ENCODE measurements around the gene RBM28.

The RBM28 gene

DNA sequence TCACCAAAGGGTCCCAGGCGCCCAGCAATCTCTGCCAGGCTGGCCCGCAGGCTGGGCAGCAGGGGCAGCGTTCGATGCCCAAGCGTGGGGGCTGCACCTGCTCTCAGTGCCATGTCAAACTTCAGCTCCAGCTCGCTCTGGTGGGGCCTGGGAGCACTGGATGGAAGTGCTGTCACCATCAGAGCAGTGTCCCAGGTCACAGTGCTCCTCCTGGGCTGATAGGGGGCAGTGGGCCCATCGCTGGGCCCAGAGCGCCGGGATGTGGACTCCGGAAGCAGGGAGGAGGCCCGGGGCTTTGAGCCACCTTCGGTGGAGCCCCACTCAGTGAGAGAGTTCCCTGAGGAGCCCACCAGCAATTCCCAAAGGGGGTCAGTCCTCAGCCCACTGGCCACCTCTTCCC lies 15.6 kb upstream of the RBM28 start:
- H3K9me3 ChIP-seq (ENCODE audit: control insufficient read depth in 2 of 2, low read length in 2 of 2), result no peaks in the 10 kb centered on the region
- H3K27me3 ChIP-seq (ENCODE audit: control insufficient read depth in 1 of 2, insufficient read depth in 2 of 2, low read length in 2 of 2), result peaks cover 7% of the 10 kb centered on the region in 2 donors
- H3K4me1 ChIP-seq (ENCODE audit: control insufficient read depth, insufficient read depth, low read length), result peaks cover 15% of the 10 kb centered on the region
- H3K36me3 ChIP-seq (ENCODE audit: control insufficient read depth in 2 of 2, insufficient read depth in 2 of 2, low read length in 2 of 2), result no peaks in the 10 kb centered on the region
- H3K27ac ChIP-seq (ENCODE audit: low read length), result no peak overlapping the region
- H3K4me3 ChIP-seq (ENCODE audit: low read length in 2 of 2), result no peak overlapping the region
- H3K9ac ChIP-seq (ENCODE audit: low read length in 2 of 2), result no peak overlapping the region

DNA sequence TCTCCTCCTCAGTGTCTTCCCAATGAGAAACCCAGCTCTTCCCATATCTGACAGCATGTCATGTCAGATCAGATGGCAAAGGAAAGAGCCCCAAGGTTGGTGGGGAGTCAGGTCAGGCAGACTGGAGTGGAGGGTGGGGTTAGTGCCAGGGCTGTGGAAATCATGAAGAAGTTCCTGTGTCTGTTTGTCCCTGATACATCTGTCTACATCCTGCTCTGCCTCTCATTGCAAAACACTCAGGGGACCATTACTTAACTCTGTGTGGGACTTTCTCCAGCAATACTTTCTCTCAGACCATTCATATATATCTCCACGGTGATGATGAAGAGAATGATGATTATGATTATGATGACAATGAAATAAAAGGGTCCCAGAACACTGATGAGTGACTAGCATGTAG lies 14.5 kb upstream of the RBM28 start:
- no peaks in the 10 kb centered on the region for H3K36me3 ChIP-seq (ENCODE audit: control insufficient read depth in 2 of 2, insufficient read depth in 2 of 2, low read length in 2 of 2)
- peaks cover 9 to 14% of the 10 kb centered on the region in 2 donors for H3K27me3 ChIP-seq (ENCODE audit: control insufficient read depth in 1 of 2, insufficient read depth in 2 of 2, low read length in 2 of 2)
- H3K4me1 ChIP-seq (ENCODE audit: control insufficient read depth, insufficient read depth, low read length), result peaks cover 15% of the 10 kb centered on the region
- no peak overlapping the region for H3K27ac ChIP-seq (ENCODE audit: low read length)
- no peaks in the 10 kb centered on the region for H3K9me3 ChIP-seq (ENCODE audit: control insufficient read depth in 2 of 2, low read length in 2 of 2)
- no peak overlapping the region for H3K9ac ChIP-seq (ENCODE audit: low read length in 2 of 2)
- H3K4me3 ChIP-seq (ENCODE audit: low read length in 2 of 2), result no peak overlapping the region

DNA sequence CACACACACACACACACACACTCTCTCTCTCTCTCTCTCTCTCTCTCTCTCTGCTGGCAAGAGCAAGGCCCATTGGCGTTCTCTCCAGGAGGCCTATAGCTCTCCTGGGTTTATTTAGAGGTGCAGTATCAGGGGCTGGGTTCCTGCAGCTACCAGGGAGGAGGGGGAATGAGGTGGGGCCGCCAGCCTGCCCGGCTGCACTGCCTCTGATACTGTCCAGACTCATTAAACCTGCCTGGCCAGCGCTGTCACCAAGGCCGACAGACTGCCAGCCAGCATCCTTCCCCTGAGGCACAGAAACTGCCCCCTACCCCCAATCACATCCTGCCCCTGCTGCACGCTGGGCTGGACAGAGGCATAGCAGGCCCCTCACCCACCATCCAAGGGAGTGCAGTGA lies 13.5 kb upstream of the RBM28 start:
- Histone ChIP-seq H3K36me3 (ENCODE audit: control insufficient read depth in 2 of 2, insufficient read depth in 2 of 2, low read length in 2 of 2) (no peaks in the 10 kb centered on the region), H3K9ac (ENCODE audit: low read length in 2 of 2) (no peak overlapping the region), H3K27ac (ENCODE audit: low read length) (no peak overlapping the region), H3K4me1 (ENCODE audit: control insufficient read depth, insufficient read depth, low read length) (peaks cover 17% of the 10 kb centered on the region), H3K9me3 (ENCODE audit: control insufficient read depth in 2 of 2, low read length in 2 of 2) (no peaks in the 10 kb centered on the region), H3K27me3 (ENCODE audit: control insufficient read depth in 1 of 2, insufficient read depth in 2 of 2, low read length in 2 of 2) (peaks cover 18 to 24% of the 10 kb centered on the region in 2 donors), H3K4me3 (ENCODE audit: low read length in 2 of 2) (no peak overlapping the region)

DNA sequence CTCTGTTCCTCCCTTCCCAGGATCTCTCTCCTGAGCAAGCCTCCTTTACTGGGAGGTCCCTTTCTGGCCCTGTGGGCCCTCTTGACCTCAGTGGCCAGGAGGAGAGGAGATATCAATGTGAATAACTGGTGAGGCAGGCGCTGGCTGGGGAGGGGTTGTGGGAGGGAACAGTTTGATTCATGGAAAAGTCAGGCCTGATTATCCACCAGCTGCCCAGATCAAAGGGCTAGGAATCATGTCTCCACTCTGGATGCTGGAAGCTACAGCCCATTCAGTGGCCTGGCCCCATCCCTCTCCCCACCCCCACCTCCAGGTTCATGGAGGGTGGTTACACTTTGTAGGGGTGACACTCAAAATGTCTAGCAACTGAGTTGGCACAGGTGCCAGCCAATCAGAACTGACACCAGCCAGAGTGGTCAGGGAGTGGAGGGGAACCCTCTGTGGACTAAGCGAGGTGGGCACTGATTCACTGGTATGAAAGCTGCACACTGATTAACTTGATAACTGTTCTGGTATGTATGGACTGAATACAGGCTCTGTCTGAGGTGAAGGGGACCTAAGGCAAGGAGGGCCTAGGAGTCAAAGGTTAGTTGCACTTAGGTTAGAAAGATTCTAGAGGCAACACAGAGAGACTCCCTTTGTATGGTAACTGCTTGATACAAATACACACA lies 13.0 kb upstream of the RBM28 start:
- no peak overlapping the region for H3K9ac ChIP-seq (ENCODE audit: low read length in 2 of 2)
- H3K9me3 ChIP-seq (ENCODE audit: control insufficient read depth in 2 of 2, low read length in 2 of 2), result no peaks in the 10 kb centered on the region
- peaks cover 18 to 26% of the 10 kb centered on the region in 2 donors for H3K27me3 ChIP-seq (ENCODE audit: control insufficient read depth in 1 of 2, insufficient read depth in 2 of 2, low read length in 2 of 2)
- H3K4me3 ChIP-seq (ENCODE audit: low read length in 2 of 2), result no peak overlapping the region
- peaks cover 17% of the 10 kb centered on the region for H3K4me1 ChIP-seq (ENCODE audit: control insufficient read depth, insufficient read depth, low read length)
- no peak overlapping the region for H3K27ac ChIP-seq (ENCODE audit: low read length)
- H3K36me3 ChIP-seq (ENCODE audit: control insufficient read depth in 2 of 2, insufficient read depth in 2 of 2, low read length in 2 of 2), result no peaks in the 10 kb centered on the region

DNA sequence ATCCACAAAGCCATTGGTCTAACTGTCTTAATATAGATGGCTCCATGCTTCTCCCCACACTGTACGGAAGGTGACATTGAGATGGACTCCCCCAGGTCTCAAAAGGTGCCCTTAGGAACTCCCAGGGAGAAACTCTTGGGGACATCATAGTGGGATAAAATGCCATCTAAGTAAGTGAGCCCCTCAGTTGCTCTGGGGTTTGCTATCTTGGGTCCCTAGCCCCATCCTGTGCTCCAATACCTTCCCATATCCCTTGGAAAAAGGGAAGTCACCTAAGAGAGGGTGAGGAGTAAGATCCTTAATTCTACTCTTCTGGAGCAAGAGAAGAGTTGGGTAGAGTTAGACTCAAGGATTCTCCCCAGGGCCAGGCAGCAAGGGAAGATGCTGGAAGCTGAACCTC lies 9.9 kb upstream of the RBM28 start:
- Histone ChIP-seq H3K9me3 (ENCODE audit: control insufficient read depth in 2 of 2, low read length in 2 of 2) (no peaks in the 10 kb centered on the region), H3K36me3 (ENCODE audit: control insufficient read depth in 2 of 2, insufficient read depth in 2 of 2, low read length in 2 of 2) (no peaks in the 10 kb centered on the region), H3K4me1 (ENCODE audit: control insufficient read depth, insufficient read depth, low read length) (peaks cover 11% of the 10 kb centered on the region), H3K27ac (ENCODE audit: low read length) (no peak overlapping the region), H3K27me3 (ENCODE audit: control insufficient read depth in 1 of 2, insufficient read depth in 2 of 2, low read length in 2 of 2) (peaks cover 23 to 43% of the 10 kb centered on the region in 2 donors), H3K4me3 (ENCODE audit: low read length in 2 of 2) (no peak overlapping the region), H3K9ac (ENCODE audit: low read length in 2 of 2) (no peak overlapping the region)

DNA sequence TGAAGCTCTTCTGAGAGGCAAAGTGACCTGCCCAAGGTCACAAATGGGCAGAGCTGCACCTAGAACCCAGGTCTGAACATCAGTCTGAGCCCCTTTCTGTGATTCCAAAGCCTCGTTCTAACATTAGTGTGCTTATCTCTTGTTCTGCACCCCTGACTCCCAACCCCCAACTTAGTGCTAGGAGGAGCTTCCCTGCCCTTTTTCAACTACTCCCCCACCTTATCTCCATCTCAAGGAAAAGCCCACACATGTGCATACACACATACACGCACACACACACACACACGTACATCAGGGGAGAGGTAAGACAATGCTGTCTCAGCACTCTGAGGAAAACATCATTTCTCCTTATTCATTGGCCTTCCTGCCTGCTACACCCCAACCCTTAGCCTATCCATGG lies 9.5 kb upstream of the RBM28 start:
- H3K27me3 ChIP-seq (ENCODE audit: control insufficient read depth in 1 of 2, insufficient read depth in 2 of 2, low read length in 2 of 2), result peaks cover 23 to 43% of the 10 kb centered on the region in 2 donors
- peaks cover 11% of the 10 kb centered on the region for H3K4me1 ChIP-seq (ENCODE audit: control insufficient read depth, insufficient read depth, low read length)
- H3K36me3 ChIP-seq (ENCODE audit: control insufficient read depth in 2 of 2, insufficient read depth in 2 of 2, low read length in 2 of 2), result no peaks in the 10 kb centered on the region
- H3K9ac ChIP-seq (ENCODE audit: low read length in 2 of 2), result no peak overlapping the region
- H3K4me3 ChIP-seq (ENCODE audit: low read length in 2 of 2), result no peak overlapping the region
- H3K27ac ChIP-seq (ENCODE audit: low read length), result no peak overlapping the region
- no peaks in the 10 kb centered on the region for H3K9me3 ChIP-seq (ENCODE audit: control insufficient read depth in 2 of 2, low read length in 2 of 2)

DNA sequence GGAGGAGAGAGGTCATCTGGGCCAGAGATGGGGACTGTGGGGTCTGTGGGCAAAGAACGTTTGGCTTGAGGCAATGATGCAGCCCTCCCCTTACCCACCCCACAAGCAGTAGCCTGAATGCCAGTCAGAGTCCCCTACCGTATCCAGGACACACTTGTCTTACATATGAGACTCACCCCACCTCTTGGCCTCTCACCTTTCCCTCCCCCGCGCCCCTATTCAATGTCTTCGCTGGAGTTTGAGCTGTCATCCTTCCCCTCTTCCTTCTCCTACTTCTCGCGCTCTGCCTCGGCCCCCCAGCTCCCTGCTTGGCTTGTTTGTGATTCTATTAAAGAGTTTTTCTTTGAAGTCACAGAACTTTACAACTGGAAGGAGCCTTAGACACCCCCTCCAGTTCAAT lies 8.9 kb upstream of the RBM28 start:
- peaks cover 11% of the 10 kb centered on the region for H3K4me1 ChIP-seq (ENCODE audit: control insufficient read depth, insufficient read depth, low read length)
- H3K27ac ChIP-seq (ENCODE audit: low read length), result no peak overlapping the region
- no peak overlapping the region for H3K9ac ChIP-seq (ENCODE audit: low read length in 2 of 2)
- no peak overlapping the region for H3K4me3 ChIP-seq (ENCODE audit: low read length in 2 of 2)
- peaks cover 23 to 43% of the 10 kb centered on the region in 2 donors for H3K27me3 ChIP-seq (ENCODE audit: control insufficient read depth in 1 of 2, insufficient read depth in 2 of 2, low read length in 2 of 2)
- no peaks in the 10 kb centered on the region for H3K9me3 ChIP-seq (ENCODE audit: control insufficient read depth in 2 of 2, low read length in 2 of 2)
- H3K36me3 ChIP-seq (ENCODE audit: control insufficient read depth in 2 of 2, insufficient read depth in 2 of 2, low read length in 2 of 2), result no peaks in the 10 kb centered on the region

DNA sequence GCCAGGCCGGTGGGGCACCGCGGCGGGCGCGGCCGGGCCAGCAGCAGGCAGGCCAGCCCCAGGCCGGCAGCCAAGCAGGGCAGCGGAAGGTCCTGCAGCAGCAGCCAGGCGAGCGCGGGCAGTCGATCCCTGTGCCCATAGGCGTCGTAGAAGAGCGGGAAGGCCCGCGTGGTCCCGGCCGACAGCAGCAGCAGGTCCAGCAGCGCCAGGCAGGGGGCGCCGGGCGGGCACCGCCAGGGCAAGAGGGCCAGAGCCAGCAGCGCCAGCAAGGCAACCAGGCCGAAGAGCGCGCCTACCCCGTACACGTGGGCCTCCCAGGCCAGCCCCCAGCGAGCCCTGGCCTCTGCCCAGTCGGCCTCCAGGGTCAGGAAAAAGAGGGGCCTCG lies 8.4 kb upstream of the RBM28 start:
- peaks cover 23 to 43% of the 10 kb centered on the region in 2 donors for H3K27me3 ChIP-seq (ENCODE audit: control insufficient read depth in 1 of 2, insufficient read depth in 2 of 2, low read length in 2 of 2)
- no peaks in the 10 kb centered on the region for H3K9me3 ChIP-seq (ENCODE audit: control insufficient read depth in 2 of 2, low read length in 2 of 2)
- no peak overlapping the region for H3K27ac ChIP-seq (ENCODE audit: low read length)
- no peak overlapping the region for H3K9ac ChIP-seq (ENCODE audit: low read length in 2 of 2)
- H3K36me3 ChIP-seq (ENCODE audit: control insufficient read depth in 2 of 2, insufficient read depth in 2 of 2, low read length in 2 of 2), result no peaks in the 10 kb centered on the region
- H3K4me1 ChIP-seq (ENCODE audit: control insufficient read depth, insufficient read depth, low read length), result peaks cover 11% of the 10 kb centered on the region
- peak overlapping the region in 1 of 2 donors; percentile 49 for H3K4me3 ChIP-seq (ENCODE audit: low read length in 2 of 2)

DNA sequence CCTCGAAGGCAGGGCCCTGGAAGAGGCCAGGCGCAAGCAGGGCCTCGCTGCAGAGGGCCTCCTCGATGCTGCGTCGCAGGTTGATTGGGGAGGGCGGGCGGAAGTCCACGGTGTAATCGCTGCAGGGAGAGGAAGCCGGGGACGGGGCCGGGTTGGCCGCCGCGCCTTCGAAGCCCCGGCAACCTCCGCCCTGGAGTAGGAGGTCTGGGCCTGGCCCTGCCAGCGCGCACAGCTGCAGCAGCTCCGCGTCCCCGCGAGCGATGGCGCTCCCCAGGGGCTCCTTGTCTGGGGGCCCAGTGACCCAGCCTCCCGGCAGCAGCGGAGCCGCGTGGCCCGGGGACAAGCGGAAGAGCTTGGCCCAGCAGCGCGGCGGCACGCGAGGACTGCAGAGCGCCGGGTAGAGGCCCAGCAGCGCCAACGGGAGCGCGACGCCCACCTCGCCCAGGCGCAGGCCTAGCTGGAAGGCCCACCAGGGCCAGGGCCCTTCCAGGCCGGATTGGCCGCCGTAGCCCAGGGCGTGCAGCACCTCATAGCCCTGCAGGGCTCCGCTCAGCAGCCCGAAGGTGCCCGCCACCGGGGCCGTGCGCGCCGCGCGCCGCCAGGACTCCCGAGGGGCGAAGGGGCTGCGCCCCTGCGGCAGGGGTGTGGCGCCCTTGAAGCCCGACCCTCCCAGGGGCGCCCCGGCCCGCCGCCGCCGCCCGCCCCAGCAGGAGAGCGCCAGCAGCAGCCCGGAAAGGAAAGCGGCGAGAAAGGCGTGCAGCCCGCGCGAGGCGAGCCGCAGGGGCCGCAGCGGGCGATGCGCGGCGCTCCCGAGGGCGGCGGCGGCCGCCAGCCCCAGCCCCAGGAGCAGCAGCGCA lies 7.8 kb upstream of the RBM28 start:
- H3K9ac ChIP-seq (ENCODE audit: low read length in 2 of 2), result no peak overlapping the region
- no peaks in the 10 kb centered on the region for H3K36me3 ChIP-seq (ENCODE audit: control insufficient read depth in 2 of 2, insufficient read depth in 2 of 2, low read length in 2 of 2)
- H3K27ac ChIP-seq (ENCODE audit: low read length), result no peak overlapping the region
- peaks cover 11% of the 10 kb centered on the region for H3K4me1 ChIP-seq (ENCODE audit: control insufficient read depth, insufficient read depth, low read length)
- no peaks in the 10 kb centered on the region for H3K9me3 ChIP-seq (ENCODE audit: control insufficient read depth in 2 of 2, low read length in 2 of 2)
- peaks cover 23 to 43% of the 10 kb centered on the region in 2 donors for H3K27me3 ChIP-seq (ENCODE audit: control insufficient read depth in 1 of 2, insufficient read depth in 2 of 2, low read length in 2 of 2)
- H3K4me3 ChIP-seq (ENCODE audit: low read length in 2 of 2), result peak overlapping the region in 1 of 2 donors; percentile 49

DNA sequence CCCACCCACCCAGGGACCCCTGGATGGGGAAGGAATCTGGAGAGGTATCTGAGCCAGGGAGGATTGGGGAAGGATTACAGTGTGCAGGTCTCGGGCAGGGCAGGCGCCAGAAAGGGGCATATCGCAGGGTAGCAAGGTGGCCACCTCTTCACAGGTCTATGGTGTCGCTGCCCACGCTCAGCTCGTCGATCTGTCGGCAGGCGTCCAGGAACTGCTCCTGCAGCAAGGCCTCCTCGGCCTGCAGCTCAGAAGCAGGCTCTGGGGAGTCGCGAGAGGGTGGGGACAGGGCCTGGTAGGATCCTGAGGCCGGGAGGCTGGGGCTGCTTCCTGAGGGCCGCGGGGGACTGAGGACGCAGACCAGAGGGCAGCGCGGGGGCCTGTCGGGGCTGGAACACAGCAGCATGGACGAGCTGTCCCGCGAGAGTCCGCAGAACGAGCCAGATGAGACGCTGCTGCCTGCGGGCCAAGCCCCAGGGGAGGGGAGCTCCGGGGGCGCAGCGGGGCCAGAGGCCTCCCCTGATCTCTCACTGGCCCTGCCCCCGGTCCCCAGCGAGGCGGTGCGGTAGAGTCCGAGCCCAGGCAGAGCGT lies 7.1 kb upstream of the RBM28 start:
- peaks cover 11% of the 10 kb centered on the region for H3K4me1 ChIP-seq (ENCODE audit: control insufficient read depth, insufficient read depth, low read length)
- no peaks in the 10 kb centered on the region for H3K9me3 ChIP-seq (ENCODE audit: control insufficient read depth in 2 of 2, low read length in 2 of 2)
- H3K9ac ChIP-seq (ENCODE audit: low read length in 2 of 2), result no peak overlapping the region
- H3K27ac ChIP-seq (ENCODE audit: low read length), result no peak overlapping the region
- H3K4me3 ChIP-seq (ENCODE audit: low read length in 2 of 2), result no peak overlapping the region
- no peaks in the 10 kb centered on the region for H3K36me3 ChIP-seq (ENCODE audit: control insufficient read depth in 2 of 2, insufficient read depth in 2 of 2, low read length in 2 of 2)
- peaks cover 23 to 43% of the 10 kb centered on the region in 2 donors for H3K27me3 ChIP-seq (ENCODE audit: control insufficient read depth in 1 of 2, insufficient read depth in 2 of 2, low read length in 2 of 2)
